ENCODE data around the gene MOBP.

DNA sequence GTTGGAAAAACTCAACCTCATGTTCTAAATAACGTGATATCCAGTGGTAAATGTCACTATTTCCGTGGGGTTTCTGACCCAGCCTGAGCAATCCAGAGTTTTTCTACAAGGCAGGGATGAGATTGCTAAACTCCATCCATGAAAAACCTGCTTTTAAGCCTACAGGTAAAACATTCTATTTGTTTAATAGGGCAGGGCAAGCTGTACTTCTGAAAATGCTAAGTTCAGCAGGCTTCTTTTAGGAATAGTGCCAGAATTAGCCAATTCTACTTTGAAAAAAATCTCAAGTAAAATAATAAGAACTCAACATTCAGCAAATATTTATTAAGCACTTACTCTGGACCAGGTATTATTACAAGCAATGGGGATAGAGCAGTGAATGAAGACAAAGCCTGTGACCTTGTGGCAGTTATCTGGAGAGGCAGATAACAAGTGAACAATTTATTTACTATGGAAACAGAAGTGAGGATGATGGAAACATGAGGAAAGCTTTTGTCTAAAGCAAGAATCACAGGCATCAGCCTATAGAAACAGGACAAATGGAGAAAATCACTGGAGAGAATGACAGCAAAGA is 47.7 kb upstream of the MOBP start:
- TF ChIP-seq RAD21 (IDR thresholded peaks at IDR 0.05; ENCODE audit: low read depth): no peak
- no peak for TF ChIP-seq EZH2 (IDR thresholded peaks at IDR 0.05)
- TF ChIP-seq POLR2A (IDR thresholded peaks at IDR 0.05; ENCODE audit: borderline replicate concordance, extremely low read depth, insufficient read depth, insufficient read length): no peak
- TF ChIP-seq YY1 (IDR thresholded peaks at IDR 0.05; ENCODE audit: extremely low read depth, insufficient replicate concordance, low read depth, low read length): no peak
- TF ChIP-seq, protein P1, sequence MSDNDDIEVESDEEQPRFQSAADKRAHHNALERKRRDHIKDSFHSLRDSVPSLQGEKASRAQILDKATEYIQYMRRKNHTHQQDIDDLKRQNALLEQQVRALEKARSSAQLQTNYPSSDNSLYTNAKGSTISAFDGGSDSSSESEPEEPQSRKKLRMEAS (IDR thresholded peaks at IDR 0.05): no peak
